Skeletal muscle tissue (tissue), 4 donors: Measurements from ENCODE around the gene IL4I1. TPM values are rescaled to one million over a fixed set of nuclear protein-coding genes. Genes with fewer than 3 reads are reported as not detected.

Experiments used
- H3K27ac ChIP-seq: one replicate; pipeline ENCODE4 v1.7.0; 2013; ENCODE audit warnings: mild to moderate bottlenecking, low read depth, low read length, inconsistent platforms
- H3K27me3 ChIP-seq, 3 donors: one replicate each; pipeline ENCODE4 v1.7.0; 2013; ENCODE audit warnings: low read length in 3 of 3; ENCODE audit not compliant: control insufficient read depth in 3 of 3, insufficient read depth in 3 of 3
- H3K36me3 ChIP-seq, 3 donors: one replicate each; pipeline ENCODE4 v1.7.0; 2013; ENCODE audit warnings: low read length in 3 of 3; ENCODE audit not compliant: control insufficient read depth in 3 of 3, insufficient read depth in 3 of 3
- H3K4me1 ChIP-seq, 3 donors: one replicate each; pipeline ENCODE4 v1.7.0; 2013; ENCODE audit warnings: low read length in 3 of 3, mild to moderate bottlenecking in 3 of 3; ENCODE audit not compliant: control insufficient read depth in 3 of 3, insufficient read depth in 3 of 3
- H3K4me3 ChIP-seq, 3 donors: one replicate each; pipeline ENCODE4 v1.7.0; 2013; ENCODE audit warnings: low read length in 3 of 3
- H3K9ac ChIP-seq, 3 donors: one replicate each; pipeline ENCODE4 v1.7.0; 2013; ENCODE audit warnings: low read length in 3 of 3, mild to moderate bottlenecking in 3 of 3, moderate library complexity in 2 of 3, low read depth in 1 of 3
- H3K9me3 ChIP-seq, 3 donors: one replicate each; pipeline ENCODE4 v1.7.0; 2013; ENCODE audit warnings: low read length in 3 of 3; ENCODE audit not compliant: control insufficient read depth in 3 of 3
- total RNA-seq: library from RNA; depleted of rRNA; stranded (reverse); fragments of >200 nt; gene quantifications from one replicate; pipeline ENCODE4 v1.2.3, GENCODE V29; 2014
- donor health status: Osteomylitis.

The IL4I1 gene
- total RNA-seq, 1 donor from 2014 or later, result 0.52 TPM

- no peak overlapping the region for H3K27ac ChIP-seq
- H3K27me3 ChIP-seq, result no peaks in the 10 kb centered on the region
- H3K9ac ChIP-seq, result no peak overlapping the region
- no peak overlapping the region for H3K4me3 ChIP-seq
- peaks cover 65 to 68% (median 67%) of the 10 kb centered on the region in 3 donors for H3K36me3 ChIP-seq
- H3K9me3 ChIP-seq, result peaks cover 0 to 5% (median 0%) of the 10 kb centered on the region in 3 donors
- peaks cover 19 to 29% (median 22%) of the 10 kb centered on the region in 3 donors for H3K4me1 ChIP-seq
Observed at GRCh38 chr19:49880162-49880869, 16.4 kb downstream of the IL4I1 start.

DNA sequence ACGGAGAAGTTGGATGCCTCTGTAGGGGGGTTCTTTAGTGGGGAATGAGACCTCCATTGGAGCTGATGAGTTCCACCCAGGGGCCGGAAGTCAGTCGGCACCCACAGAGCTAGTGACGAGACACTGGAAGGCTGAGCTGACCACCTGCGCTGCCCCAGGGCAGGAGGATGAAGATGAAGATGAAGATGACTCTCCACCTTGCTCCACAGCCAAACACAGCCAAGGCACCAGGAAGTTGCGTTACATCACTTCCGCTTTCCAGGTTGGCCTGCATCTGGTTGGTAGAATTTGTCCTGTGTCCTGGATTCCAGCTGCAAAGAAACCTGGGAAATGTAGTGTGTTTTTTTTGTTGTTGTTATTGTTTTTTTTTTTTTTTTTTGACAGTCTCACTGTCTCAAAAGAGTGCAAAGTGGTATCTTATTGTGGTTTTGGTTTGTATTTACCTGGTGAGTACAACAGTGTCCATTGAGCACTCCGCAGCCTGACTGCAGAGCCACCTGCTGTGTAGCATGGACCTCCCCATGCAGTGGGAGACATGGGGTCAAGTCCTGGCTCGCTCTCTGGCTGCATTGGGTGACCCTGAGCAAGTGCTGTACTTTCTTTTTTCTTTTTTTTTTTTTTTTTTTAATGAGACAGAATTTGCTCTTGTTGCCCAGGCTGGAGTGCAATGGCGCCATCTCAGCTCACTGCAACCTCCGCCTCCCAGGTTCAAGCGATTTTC is 17.3 kb downstream of the IL4I1 start:
- Histone ChIP-seq H3K27me3 (no peaks in the 10 kb centered on the region), H3K9me3 (peaks cover 0 to 5% (median 0%) of the 10 kb centered on the region in 3 donors), H3K4me3 (no peak overlapping the region), H3K27ac (no peak overlapping the region), H3K9ac (peak overlapping the region in 1 of 3 donors; percentile 25), H3K36me3 (peaks cover 59 to 64% (median 62%) of the 10 kb centered on the region in 3 donors), H3K4me1 (peaks cover 28 to 38% (median 31%) of the 10 kb centered on the region in 3 donors)

DNA sequence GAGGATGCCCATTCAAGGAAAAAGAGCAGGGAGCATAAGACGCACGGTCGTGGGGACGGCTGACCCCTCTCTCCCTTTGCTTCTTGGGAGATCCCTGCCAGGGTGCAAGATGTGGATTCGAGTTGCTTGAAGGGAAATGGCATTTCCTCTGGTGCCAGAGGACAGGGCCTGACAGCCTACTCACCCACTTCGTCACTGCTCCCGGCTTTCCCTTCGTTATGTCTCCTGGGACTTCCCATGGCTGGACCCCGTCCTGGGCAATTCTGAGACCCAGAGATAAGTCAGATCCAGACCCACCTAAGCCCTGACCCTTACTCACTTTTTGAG is 18.0 kb downstream of the IL4I1 start:
- Histone ChIP-seq H3K9me3 (peaks cover 0 to 5% (median 0%) of the 10 kb centered on the region in 3 donors), H3K4me1 (peaks cover 35 to 45% (median 38%) of the 10 kb centered on the region in 3 donors), H3K9ac (peak overlapping the region; percentile 90 to 99 (median 97)), H3K27me3 (no peaks in the 10 kb centered on the region), H3K4me3 (peak overlapping the region; percentile 85 to 99 (median 94)), H3K27ac (peak overlapping the region; percentile 99), H3K36me3 (peaks cover 52 to 59% (median 57%) of the 10 kb centered on the region in 3 donors)

GRCh38 chr19:49877879-49878743 is 18.6 kb downstream of the IL4I1 start:
- Histone ChIP-seq H3K27ac (peak overlapping the region; percentile 99), H3K4me3 (peak overlapping the region; percentile 85 to 99 (median 94)), H3K9ac (peak overlapping the region; percentile 90 to 99 (median 97)), H3K4me1 (peaks cover 35 to 45% (median 44%) of the 10 kb centered on the region in 3 donors), H3K27me3 (no peaks in the 10 kb centered on the region), H3K36me3 (peaks cover 46 to 53% (median 51%) of the 10 kb centered on the region in 3 donors), H3K9me3 (peaks cover 0 to 3% (median 0%) of the 10 kb centered on the region in 3 donors)

GRCh38 chr19:49877020-49877878 is 19.4 kb downstream of the IL4I1 start, which contains the start of the genes AKT1S1 and TBC1D17:
TSS of gene AKT1S1 (minus strand) at chr19:49877355. CDS start at chr19:49873295, 4,060 bp downstream.
TSS of gene TBC1D17 (plus strand) at chr19:49877702. CDS start at chr19:49877724, 22 bp downstream.
- Histone ChIP-seq H3K36me3 (peaks cover 38 to 44% (median 44%) of the 10 kb centered on the region in 3 donors), H3K9ac (peak within 1 kb of the TSS; percentile 99 to 100 (median 100)), H3K27ac (peak within 1 kb of the TSS; percentile 99), H3K9me3 (no peaks in the 10 kb centered on the region), H3K27me3 (no peaks in the 10 kb centered on the region), H3K4me3 (peak within 1 kb of the TSS; percentile 97 to 99 (median 99)), H3K4me1 (peaks cover 35 to 48% (median 45%) of the 10 kb centered on the region in 3 donors)

DNA sequence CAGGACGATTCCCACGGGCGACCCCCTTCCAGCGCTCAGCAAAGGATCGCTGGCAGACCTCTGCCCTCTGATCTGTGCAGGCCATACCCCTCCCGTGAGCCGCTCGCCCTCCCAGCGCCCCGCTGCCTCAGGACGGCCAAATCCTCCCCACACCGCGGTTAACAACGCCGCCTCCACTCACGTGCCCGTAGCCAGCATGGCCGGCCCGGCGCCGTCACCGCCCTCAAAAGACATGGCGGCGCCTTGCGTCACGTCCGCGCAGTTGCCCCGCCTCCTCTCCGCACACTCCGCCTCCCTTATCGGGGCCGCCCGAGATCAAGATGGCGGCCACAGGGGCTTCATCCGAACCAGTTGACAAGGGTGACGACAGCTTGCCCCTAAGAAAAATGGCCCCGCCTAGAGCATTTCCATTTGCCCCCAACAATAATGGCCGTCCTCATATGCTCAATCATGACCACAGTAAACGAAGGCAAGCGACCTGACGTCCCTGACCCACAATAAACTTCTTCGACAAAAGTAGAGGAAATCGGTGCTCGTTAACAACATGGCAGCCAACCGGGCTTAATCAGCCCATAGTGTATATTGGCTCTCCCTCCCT is 20.2 kb downstream of the IL4I1 start:
- H3K36me3 ChIP-seq, result peaks cover 32 to 42% (median 41%) of the 10 kb centered on the region in 3 donors

DNA sequence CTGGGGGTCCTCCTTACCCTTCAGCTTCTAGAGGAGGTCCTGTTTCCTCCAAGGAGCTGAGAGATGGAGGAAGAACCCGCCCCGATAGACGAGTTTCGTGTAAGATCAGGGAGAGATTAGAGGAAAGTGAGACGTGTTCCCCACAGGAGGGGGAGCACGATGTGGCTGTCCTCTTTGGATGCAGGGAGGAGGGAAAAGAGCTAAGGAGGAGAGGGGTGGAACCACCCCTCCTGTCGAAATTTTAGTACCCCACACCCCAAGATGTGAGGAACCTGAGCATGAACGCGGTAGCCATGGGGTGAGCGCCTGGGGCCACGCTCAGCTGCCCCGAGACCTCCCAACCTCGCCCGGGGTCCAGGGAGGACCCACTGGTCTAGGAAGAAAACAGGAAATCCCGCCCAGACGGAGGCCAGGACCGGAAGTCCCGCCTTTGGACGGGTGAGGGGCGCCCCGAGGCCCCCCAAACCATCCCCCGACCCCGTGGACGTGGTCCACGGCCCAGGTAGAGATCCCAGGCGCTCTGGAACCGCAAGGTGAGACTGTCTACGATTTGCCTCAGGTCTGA is 20.7 kb downstream of the IL4I1 start:
- no peaks in the 10 kb centered on the region for H3K9me3 ChIP-seq
- H3K9ac ChIP-seq, result peak overlapping the region; percentile 99 to 100 (median 100)
- peak overlapping the region; percentile 97 to 99 (median 99) for H3K4me3 ChIP-seq
- H3K36me3 ChIP-seq, result peaks cover 32 to 41% (median 40%) of the 10 kb centered on the region in 3 donors
- H3K4me1 ChIP-seq, result peaks cover 36 to 55% (median 53%) of the 10 kb centered on the region in 3 donors
- no peaks in the 10 kb centered on the region for H3K27me3 ChIP-seq
- H3K27ac ChIP-seq, result peak overlapping the region; percentile 99

More for the DNA sequence above, 20.2 kb downstream of the IL4I1 start:
- H3K9ac ChIP-seq, result peak overlapping the region; percentile 99 to 100 (median 100)
- peak overlapping the region; percentile 99 for H3K27ac ChIP-seq
- H3K4me1 ChIP-seq, result peaks cover 35 to 52% (median 49%) of the 10 kb centered on the region in 3 donors
- H3K9me3 ChIP-seq, result no peaks in the 10 kb centered on the region
- H3K4me3 ChIP-seq, result peak overlapping the region; percentile 97 to 99 (median 99)
- no peaks in the 10 kb centered on the region for H3K27me3 ChIP-seq

DNA sequence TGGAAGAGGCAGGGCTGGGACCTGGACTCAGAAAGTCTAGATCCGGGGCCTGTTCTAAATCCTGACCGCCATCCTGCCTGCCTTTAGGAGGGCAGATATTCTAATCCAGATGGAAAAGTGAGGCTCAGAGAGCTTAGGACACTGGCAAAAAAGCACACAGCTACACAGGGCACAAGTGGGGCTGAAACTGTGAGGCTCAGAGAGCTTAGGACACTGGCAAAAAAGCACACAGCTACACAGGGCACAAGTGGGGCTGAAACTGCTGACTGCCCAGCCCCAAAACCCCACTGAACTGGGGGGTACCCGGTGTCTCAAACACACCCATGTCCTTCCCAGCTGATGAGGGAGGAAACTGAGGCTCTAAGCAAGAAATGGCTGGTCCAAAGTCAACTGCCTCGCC is 21.5 kb downstream of the IL4I1 start:
- no peaks in the 10 kb centered on the region for H3K9me3 ChIP-seq
- peak overlapping the region; percentile 99 for H3K27ac ChIP-seq
- peak overlapping the region; percentile 97 to 99 (median 99) for H3K4me3 ChIP-seq

More for the DNA sequence above, 21.5 kb downstream of the IL4I1 start:
- Histone ChIP-seq H3K4me1 (peaks cover 44 to 62% (median 55%) of the 10 kb centered on the region in 3 donors), H3K36me3 (peaks cover 29 to 38% (median 37%) of the 10 kb centered on the region in 3 donors), H3K9ac (peak overlapping the region; percentile 99 to 100 (median 100)), H3K27me3 (no peaks in the 10 kb centered on the region)
